Activated T-helper 9 cell treated with anti-CD3 and anti-CD28 coated beads, Interleukin-2, amount 50 U/mL, for 16 hours (primary cell): ENCODE data around the gene IQSEC3.

Experiments
- DNase-seq: peaks from one replicate; pipeline ENCODE4 v3.0.0-alpha.2; 2020; ENCODE audit warnings: low read depth

IQSEC3 gene

DNA sequence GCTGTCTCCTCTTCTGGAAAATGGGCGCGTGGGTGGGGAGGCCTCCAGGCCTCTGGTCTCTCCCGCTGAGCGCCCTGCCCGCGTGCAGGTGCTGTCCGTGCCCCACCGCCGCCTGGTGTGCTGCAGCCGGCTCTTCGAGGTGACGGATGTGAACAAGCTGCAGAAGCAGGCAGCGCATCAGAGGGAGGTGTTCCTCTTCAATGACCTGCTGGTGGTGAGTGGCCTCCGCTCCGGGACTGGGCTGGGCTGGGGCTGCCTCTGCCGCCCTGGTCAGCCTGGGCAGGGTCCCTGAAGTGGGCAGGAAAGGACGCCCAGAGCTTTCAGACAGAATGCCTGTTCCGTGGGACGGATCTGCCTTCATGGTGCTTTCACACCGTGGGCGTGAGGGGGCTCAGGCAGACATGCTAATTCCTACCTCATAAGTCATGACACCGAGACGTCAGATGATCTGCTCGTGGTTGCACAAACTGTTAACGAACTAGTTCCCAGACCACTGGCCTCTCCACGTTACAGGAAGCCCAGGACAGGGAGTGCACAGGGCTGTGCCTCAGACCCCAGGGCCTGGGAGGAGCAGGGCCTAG is 96.9 kb downstream of the IQSEC3 start:
- DNase-seq = no peak

DNA sequence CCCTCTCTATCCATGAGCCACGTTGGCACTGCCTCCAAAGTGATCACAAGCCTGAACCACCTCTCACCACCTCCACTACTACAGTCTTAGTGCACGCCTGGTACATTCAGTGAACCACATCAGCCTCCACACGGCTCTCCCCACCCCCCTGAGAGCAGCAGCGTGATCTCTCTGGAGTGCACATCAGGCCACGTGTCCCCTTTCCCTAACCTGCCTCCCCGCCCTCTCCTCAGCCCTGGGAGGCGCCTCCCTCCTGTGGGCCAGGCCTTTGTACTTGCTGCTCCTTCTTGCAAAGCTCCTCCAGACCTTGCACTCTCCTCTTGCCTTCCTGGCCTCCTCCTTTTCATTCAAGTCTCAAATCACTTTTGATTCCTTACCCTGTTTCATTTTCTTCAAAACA is 97.6 kb downstream of the IQSEC3 start:
- DNase-seq = no peak

DNA sequence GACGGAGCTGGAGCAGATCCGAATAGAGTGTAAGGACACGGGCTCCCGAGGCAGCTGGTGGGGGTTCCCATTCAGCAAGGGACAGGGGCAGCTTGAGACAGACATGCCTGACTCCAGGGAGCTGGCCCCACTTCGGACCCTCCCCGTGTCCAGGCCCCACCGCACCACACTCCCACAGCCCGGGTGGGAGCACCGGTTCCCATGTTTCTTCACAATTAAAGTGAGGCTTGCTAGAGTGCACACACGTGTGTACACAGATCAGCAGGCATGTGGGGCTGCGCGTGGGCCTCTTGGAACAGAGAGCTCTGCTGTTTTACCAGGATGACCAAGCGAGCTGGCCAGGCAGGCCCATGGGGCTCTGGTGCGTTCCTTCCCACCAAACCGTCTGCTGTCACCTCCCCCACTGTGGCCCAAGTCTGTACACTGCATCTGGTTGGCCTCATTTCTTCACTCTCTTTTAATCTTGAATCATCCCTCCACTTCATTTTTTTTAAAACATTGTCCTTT is 99.3 kb downstream of the IQSEC3 start:
- no peak for DNase-seq

DNA sequence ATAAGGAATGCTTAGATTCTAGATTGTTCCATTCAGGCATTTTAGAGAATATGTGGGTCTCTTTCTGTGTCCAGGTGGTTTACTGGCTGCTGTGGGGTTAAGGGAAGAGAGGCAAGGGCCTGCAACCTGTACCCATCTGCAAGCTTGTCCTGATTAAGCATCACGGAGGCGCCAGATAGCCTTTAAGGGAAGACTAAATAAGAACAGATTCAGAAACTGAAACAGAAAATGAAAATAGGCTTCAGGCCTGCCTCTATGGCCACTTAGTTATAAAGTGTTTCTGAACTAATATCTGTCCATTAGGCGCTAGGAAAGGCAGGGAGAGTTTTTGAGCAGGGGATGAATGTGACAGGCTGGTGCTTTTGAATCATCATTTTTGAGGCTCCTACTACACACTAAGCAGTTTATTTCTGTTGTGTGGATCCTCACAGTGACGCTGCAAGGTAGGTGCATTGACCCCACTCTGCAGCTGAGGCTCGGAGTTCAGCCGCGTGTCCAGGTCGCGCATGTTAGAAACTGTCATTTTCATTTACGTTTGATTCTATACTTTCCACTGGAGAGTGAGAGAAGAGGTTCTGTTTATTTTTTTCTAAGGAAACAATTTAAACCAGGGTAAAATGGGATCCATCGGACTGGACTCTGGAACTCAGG is 100.0 kb downstream of the IQSEC3 start:
- DNase-seq = no peak

DNA sequence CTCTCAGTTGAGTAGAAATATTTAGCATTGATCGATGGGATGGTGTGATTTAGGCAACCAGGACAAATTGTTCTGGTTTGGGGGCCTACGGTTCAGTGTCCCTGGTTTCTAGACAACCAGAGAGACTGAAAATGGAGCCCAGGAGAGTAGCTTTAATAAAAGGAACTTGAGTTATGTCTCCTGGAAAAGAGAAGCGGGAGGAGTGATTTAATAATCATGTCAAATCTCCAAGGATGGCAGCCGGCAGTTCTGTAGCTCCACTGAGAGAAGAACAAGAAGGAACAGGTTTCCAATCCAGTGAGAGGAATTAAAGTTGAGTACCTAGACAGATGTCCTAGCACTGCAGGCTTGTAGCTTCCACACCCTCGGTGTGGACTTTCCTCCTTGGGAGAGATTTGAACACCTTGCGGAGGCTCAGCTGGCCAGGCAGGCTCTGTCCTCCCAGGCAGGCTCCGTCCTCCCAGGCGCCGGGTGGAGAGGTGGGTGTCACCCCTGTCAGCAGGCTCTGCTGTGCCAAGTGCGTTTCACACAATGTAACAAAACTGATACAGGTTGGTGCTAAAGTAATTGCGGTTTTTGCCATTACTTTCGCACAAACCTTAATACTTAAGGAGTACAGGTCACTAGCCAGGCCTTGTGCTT is 101.5 kb downstream of the IQSEC3 start:
- no peak for DNase-seq

DNA sequence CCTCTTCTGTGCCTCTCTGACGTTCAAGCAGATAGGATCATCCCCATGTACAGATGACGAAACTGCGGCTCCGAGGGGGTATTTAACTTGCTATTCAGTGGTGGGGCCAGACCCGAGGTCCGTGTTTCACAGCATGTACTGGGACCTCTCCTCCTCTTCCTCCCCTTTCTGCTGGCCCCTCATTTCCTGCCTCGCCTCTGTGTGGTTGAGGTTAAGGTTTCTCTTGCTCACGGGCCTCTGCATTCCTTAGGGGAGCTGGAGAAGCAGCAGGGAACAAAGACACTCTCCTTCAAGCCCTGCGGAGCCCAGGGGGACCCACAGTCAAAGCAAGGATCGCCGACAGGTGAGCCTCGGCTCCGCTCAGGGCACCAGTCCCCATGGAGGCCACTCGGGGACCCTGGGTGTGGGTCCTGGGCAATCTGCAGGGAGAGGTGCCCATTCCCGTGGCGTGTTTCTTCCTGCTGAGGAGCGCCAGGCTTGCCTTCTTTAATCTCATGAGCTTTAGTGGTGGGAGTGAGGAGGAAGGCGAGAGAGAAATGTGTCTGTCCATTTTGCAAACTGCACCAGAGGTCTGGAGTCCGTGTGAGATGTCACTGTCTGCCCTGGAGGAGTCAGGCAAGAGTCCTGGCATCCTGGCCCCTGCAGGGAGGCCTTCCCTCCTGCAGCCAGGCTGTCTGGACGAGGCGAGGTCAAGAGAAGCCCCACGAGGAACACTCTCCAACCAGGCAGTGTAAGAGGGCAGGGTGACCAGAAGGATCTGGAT is 102.4 kb downstream of the IQSEC3 start:
- DNase-seq = no peak

DNA sequence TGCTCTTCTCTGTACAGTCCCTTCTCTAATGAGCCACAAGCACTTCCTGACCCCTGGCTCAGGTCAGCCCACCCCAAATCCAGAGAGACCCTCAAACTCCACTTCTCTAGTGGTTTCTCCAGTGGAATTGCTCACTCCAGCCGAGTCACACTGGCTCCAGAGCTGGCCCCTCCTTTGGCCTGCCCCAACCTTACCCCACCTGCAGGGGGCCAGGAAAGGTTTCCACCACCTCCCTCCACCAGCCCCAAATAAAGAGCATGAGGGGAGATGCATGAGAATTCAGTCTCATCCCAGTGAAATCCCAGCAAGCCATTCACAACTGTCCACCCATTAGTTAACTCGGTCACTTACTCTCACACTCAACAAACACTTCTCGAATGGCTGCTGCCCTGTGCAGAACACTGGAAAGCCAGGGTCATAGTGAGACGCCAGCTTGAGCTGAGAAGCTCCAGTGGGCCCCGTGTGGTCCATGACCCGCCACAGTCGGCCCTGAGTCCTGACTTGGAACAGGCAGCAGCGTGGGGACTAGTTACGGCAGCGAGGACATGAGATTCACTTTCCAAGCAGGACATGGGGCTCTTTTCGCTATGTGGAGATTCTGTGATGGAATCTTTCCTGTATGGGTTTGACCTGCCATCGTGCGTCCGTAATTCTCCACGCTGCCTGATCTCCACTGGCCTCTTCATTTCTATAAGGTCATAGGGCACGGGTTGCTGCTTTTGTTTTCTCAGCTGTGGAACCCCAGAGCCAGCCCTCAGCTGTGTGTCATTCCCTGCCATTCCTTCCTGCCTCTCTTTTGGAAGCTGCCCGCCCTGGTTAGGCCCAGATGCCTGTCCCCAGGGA is 103.2 kb downstream of the IQSEC3 start:
- no peak for DNase-seq

DNA sequence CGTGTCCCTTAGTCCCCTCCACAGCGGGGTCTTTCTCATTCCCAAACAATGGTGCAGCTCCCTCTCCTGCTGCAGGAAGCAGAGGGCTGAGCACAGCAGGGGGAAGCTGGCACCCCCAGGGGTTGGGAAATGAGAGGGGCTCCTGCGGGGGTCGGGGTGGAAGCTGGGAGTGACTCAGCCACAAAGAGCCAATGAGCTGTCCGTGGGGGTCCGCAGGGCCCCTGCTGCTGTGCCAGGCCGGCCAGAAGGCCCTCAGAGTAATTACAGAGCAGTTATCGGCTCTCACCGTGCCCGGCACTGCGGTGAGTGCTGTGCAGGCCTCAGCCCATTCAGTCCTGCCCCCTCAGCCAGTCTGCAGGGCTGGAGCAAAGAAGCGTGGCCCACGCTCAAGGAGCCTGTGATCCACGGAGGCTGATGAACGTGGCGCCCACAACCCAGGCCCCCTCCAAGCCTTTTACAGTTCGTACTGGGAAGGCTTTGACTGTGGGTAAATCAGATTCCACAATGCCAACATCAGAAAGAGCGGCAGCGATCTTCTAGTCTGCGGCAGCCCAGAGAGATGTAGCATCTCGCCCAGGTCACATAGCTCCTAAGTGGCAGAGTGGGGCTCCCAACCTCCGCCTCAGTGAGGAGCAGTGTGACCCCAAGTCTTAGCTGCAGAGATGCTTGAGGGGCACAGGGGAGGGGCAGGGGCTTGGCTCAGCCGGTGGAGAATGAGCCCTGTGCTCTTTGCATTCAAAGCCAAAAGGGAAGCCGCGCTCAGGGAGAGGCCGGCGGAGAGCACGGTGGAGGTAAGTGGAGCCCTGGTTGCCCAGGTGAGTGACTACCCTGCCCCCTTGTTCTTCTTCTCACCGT is 104.0 kb downstream of the IQSEC3 start:
- DNase-seq = no peak

DNA sequence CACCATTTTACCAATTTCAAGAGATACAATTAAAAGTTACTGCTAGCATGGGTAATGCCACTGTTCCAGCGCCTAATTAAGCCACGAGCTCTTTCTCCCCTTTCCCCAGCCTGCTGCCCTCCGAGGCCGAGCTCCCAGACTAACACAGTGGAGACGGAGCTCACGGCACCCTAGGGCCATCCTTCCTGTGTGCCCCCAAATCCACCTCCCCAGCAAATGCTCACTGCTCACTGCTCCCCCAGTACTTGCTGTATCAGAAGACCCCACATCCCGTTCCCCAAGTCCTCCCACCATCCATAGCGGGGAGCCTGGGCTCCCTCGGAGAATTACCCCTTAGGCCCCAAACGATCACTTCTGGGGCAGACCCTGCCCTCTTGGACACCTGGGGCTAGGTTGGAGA is 104.7 kb downstream of the IQSEC3 start:
- DNase-seq = no peak

DNA sequence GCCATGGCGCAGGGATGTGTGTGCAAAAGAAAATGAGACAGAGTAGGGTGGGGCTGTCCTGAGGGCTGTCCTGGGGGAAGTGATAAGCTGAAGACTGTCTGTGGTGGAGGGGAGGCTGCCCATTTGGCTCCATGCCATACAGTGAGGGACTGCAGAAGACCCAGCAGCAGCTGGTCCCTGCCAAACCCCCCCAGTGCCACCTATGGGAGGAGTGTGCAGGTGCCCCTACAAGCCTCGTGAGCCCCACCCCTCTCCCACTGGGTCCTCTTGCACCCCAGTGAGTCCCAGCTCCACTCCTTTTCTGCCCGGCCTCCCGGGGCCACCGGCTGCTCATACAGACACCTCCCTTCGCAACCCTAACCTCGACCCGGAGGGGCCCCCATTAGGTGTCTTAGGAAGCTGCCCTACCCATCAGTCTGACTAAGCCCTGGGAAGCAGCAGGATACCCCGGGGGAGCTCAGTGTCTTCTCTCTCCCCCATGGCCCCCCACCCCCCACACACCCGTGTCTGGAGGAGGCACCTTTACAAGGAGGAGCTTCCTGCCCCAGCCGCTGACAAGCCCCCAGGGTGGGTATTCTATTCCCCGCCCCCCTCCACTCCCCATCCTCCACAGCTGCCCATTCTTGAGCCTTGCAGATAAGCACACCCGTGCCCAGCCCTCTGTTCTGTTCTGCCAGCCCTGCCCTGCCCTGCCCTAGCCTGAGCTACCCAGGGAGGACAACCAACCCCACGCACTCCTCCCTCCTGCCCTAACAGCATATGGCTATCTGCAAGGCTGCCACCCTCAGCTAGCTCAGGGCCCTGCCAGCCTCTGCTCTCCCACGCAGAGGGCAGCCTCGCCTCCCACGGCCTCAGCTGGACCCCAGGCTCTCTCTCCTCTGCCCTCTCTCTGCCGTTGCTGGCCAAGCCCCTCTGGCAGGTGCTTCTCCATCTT is 105.4 kb downstream of the IQSEC3 start:
- no peak for DNase-seq

DNA sequence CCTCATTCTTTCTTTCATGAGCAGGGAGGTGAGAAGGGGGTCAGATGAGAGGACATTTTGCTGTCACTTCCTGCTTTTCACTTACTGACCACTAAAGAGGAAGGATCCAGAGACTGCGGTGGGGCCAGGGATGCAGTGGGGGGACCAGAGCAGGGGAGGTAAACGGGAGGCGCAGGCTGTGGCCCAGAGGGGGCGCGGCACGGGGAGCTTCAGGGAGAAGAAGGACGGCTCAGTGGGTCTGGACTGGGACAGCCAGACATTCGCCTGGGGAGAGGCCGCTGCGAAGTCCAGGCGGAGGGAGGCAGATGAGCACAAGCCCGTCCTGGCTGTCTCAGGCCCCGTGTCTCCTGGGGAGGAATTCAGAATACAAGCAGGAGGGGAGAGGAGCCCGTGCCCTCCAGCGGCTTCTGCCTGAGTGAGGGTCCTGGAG is 106.2 kb downstream of the IQSEC3 start:
- no peak for DNase-seq

DNA sequence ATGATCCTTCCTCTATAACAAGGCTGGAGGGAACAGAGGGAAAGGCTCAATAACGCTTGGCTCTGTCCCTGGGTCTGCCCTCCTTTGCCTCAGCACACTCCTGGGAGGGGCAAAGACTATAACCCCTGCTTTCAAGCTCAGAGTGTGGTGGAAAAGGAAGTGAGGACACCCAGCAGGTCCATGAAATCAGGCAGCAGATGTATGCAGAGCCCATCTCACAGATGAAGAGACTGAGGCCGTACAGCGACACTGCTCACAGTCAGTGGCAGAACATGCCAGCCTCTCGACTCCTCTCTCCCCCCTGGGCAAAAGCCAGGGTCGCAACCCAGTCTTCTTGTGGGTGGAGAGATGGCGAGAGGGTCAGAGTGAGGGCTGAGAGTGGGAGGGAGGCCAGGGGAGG is 107.6 kb downstream of the IQSEC3 start:
- DNase-seq = no peak

DNA sequence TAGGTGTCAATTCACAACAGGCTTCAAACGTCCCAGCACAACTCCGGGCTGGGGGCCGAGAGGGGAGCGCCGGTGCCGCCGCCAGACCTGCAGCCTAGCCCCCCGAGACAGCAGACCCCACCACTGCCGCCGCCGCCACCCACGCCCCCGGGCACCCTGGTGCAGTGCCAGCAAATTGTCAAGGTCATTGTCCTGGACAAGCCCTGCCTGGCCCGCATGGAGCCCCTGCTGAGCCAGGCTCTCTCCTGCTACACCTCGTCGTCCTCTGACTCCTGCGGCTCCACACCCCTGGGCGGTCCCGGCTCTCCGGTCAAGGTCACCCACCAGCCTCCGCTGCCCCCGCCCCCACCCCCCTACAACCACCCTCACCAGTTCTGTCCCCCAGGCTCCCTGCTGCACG is 108.0 kb downstream of the IQSEC3 start:
- no peak for DNase-seq

DNA sequence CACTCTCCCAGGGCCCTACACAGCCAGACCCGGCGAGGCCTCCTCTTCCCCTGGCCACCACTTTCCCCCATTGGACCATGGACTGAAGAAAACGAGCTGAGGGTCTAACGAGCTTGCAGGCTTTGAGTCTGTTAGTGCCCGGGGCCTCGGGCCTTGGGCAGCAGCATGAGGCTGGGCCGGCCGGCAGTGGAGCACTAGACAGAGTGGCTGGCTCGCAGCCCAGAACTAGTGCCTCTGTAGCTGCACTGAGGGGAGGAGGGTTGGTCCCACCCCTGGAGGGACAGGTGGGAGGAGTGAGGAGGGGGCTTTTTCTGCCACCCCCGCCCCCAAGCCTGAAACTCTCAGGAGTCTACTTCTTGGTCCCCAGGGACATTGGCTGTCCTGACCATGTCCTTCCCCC is 108.7 kb downstream of the IQSEC3 start:
- DNase-seq = no peak

DNA sequence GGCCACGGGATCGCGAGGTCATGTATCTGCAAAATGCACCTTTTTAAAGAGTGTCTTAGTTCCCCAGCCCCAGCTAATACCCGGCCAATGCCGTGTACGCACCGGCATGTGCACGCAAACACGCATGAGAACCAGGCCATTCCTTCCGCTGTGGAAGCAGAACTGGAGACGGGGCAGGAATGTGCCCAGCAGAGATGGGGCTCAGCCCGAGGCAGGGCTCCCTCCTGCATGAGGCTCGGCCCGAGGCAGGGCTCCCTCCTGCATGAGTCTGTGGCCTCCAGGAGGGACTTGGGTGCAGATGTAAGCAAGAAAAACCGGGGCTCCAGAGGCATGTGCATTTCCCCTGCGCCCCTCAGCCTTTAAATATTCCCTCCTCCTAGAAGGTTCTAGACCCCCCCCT is 109.2 kb downstream of the IQSEC3 start:
- no peak for DNase-seq

DNA sequence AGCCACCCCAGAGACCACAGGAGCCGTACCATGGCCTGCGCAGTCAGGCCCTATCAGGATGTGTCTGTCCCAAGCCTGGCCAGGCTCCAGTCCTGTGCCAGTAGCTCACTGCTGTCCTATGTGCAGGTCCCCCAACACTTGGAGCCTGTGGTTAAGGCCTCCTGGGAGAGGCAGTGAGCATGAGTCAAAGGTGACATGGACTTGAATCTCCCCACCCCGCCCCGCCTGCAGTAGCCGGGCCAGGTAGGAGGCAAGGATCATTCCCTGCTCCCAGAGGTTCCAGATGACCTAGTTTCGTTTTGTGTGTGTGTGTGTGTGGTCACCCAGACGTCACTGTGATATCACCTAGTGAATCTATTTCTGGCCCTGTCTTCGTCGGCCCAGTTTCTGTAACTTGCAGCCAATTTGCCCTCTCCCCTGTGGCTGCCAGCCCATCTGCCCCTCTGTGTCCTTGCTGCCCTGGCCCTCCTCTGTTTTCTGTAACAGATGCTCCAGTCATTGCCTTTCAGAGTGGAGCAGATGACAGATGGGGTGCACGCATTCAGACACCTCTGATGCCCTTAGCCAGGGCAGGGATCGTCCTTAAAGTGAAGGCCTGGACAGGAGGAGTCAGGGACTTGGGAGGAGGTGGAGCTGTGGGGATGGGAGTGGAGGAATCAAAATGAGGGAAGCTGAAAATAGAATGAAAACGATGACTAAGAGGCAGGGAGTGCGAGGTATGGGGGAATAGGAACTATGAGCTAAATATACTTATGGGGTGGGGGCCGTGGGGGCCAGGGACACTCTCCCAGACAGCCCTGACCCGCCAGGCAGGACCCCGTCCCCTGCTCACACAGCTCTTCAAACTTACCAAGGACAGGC is 110.0 kb downstream of the IQSEC3 start:
- no peak for DNase-seq

DNA sequence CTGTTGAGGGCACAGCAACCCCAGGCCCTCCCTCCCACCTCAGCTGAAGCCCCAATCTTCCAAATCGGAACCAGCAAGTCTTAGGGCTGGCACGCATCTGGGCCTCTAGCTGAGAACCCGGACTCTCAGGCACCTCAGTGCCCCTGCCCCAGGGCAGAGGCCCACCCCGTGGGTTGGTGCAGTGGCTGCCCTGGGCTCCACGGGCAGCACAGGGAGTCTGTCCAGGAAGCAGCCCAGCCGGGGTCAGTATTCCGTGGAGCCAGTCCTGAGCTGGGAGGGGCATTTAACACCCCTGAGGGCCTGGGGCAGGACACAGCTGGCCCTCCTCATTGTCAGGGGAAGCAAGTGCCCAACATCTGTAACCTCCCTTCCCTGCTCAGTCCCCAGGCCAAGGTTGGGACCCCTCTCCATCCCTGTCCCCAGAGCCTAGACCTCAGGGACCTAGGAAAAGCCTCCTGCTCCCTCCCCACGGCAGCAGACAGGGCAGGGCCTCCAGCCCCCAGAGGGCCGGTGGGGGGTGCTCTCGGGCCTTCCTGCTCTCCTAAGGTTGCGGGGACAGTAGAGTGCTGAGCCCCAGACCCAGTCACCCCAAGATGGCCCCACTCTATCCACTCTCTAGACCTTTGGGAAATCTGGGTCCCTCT is 110.9 kb downstream of the IQSEC3 start:
- DNase-seq = no peak
